Measurements from ENCODE around the gene USE1. TPM values are rescaled to one million over a fixed set of nuclear protein-coding genes. Genes with fewer than 3 reads are reported as not detected.

The USE1 gene, protein sequence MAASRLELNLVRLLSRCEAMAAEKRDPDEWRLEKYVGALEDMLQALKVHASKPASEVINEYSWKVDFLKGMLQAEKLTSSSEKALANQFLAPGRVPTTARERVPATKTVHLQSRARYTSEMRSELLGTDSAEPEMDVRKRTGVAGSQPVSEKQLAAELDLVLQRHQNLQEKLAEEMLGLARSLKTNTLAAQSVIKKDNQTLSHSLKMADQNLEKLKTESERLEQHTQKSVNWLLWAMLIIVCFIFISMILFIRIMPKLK
- total RNA-seq (ENCODE audit: low replicate concordance), result 23.8 and 27.8 TPM in 2 replicates

DNA sequence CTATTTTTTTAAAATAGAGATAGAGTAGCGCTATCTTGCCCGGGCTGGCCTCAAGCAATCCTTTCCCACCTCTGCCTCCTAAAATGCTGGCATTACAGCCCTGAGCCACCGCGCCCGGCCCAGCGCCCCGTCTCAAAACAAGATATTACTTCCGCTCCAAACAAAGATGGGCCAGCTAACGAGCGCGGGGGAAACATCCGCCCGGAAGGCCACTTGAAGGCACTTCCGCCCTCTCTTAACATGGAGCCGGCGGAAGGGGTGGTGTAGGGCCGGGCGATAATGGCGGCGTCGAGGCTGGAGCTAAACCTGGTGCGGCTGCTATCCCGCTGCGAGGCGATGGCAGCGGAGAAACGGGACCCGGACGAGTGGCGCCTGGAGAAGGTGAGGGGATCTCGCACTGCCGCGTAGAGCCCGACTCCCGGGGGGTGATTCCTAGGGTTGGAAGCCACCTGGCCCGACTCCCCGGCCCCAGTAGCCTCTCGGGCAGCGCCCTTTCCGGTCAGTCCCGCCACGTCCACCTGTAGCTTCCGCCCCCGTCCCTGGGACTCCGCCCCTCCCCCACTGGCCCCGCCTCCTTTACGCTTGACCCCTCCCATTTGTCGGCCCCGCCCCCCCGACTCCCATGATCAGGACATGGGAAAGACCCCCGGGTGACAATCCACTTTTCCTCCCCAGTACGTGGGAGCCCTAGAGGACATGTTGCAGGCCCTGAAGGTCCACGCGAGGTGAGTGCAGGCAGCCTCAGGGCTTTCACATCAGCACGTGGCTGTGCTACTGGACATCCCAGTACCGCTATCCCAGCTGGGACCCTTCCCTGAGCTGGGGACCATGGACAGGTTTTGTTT, at the start of gene USE1:
Gene USE1 (plus strand): TSS at position 231 of the 845 bp plus-strand sequence. CDS start 49 bp downstream, at position 280.
- TF ChIP-seq, protein P1, sequence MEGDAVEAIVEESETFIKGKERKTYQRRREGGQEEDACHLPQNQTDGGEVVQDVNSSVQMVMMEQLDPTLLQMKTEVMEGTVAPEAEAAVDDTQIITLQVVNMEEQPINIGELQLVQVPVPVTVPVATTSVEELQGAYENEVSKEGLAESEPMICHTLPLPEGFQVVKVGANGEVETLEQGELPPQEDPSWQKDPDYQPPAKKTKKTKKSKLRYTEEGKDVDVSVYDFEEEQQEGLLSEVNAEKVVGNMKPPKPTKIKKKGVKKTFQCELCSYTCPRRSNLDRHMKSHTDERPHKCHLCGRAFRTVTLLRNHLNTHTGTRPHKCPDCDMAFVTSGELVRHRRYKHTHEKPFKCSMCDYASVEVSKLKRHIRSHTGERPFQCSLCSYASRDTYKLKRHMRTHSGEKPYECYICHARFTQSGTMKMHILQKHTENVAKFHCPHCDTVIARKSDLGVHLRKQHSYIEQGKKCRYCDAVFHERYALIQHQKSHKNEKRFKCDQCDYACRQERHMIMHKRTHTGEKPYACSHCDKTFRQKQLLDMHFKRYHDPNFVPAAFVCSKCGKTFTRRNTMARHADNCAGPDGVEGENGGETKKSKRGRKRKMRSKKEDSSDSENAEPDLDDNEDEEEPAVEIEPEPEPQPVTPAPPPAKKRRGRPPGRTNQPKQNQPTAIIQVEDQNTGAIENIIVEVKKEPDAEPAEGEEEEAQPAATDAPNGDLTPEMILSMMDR (IDR thresholded peaks at IDR 0.05; ENCODE audit: insufficient read depth, low read length), result no peak
- DNase-seq (ENCODE audit: low read depth), result peak; percentile 89

DNA sequence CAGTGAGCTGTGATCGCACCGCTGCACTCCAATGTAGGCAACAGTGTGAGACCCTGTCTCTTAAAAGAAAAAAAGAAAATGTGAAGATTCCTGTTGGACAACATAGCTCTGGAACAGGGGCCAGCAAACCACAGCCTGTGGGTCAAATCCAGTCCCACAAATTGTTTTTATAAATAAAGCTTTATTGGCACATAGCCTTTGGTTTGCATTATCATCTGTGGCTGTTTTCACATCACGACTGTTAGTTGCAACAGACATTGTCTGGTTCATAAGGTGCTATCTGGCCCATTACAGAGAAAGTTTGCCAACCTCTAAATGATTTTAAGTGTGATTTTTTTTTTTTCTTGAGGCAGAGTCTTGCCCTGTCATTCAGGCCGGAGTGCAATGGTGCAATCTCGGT, 49.4 kb upstream of the USE1 start:
- no peak for DNase-seq (ENCODE audit: low read depth)
- TF ChIP-seq, protein P1 (IDR thresholded peaks at IDR 0.05; ENCODE audit: insufficient read depth, low read length), result no peak
- H3K4me3 ChIP-seq (ENCODE audit: low read depth, low read length), result no peak overlapping the region

More for the DNA sequence above, at the start of gene USE1:
- peak within 1 kb of the TSS; percentile 77 for H3K4me3 ChIP-seq (ENCODE audit: low read depth, low read length)

DNA sequence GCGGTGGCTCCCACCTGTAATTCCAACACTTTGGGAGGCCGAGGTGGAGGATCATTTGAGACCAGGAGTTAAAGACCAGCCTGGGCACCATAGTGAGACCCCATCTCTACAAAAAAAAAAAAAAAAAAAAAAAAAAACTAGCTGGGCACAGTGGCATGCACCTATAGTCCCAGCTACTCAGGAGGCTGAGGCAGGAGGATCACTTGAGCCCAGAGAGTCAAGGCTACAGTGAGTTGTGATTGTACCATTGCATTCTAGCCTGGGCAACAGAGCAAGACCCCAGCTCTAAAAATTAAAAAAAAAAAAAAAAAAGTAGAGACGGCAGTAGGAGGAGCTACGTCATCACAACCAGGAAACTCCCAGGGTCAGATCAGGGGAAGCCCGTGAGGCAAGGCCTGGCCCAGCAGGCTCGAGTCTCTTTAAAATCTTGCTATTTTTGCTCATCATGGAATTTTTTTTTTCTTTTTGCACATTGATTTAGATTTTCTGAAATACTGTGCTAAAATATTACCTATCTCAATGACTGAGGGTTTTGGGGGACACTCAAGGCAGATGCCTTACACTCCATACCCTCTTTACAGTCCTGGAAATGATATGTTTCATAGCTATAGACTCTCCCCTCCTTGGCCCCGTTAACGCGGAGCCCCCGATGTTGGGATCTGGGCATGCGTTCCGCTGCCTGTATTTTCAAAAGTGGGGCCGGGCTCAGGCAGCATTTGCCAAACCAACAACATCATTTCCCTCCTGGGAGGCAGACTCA, 44.4 kb upstream of the USE1 start:
- H3K4me3 ChIP-seq (ENCODE audit: low read depth, low read length), result no peak overlapping the region
- TF ChIP-seq, protein P1 (IDR thresholded peaks at IDR 0.05; ENCODE audit: insufficient read depth, low read length), result no peak
- DNase-seq (ENCODE audit: low read depth), result no peak

DNA sequence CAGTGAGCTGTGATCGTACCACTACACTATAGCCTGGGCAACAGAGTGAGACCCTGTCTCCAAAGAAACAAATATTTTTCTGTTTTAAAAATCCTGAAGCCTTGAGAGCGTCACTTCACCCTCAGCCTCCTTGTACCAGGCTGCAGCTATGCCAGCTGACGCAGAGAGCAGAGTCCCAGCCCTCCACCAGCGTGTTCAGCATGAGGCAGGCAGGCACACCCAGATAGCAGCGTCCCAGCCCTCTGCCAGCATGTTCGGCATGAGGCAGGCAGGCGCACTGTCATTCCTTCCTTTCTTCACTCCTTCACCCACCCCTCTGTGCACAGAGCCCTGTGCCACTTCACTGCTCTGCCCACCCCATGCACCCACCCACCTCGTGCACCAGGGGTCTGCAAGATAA, 43.3 kb upstream of the USE1 start:
- H3K4me3 ChIP-seq (ENCODE audit: low read depth, low read length), result no peak overlapping the region
- no peak for DNase-seq (ENCODE audit: low read depth)
- TF ChIP-seq, protein P1 (IDR thresholded peaks at IDR 0.05; ENCODE audit: insufficient read depth, low read length), result no peak

DNA sequence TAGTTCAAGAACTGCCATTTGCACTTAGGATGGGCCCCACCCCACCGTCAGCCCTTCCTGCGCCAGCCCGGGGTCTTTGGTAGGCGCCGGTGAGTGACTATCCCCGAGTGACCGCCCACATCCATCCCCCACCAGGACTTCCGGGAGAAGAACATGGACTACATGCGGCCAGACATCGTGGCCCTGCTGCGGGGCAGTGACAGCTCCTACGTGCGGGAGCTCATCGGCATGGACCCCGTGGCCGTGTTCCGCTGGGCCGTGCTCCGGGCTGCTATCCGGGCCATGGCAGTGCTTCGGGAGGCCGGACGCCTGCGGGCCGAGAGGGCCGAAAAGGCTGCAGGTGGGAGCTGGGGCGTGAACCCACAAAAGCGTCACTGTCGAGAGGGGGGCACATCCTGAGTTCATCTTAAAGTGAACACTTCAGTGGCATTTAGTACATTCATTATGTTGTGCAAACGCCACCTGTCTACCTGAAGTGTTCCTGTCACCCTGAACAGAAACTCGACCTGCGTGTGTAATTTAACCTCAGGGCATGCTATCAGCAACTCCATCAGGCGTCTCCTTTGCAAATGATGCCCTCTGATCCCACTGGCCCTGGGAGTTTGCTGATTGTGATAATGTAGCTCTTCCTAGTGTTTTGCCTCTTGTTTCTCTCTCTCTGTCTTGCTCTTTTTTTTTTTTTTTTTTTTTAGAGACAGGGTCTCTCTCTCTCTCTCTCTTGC, 42.4 kb upstream of the USE1 start:
- no peak for DNase-seq (ENCODE audit: low read depth)
- no peak overlapping the region for H3K4me3 ChIP-seq (ENCODE audit: low read depth, low read length)
- TF ChIP-seq, protein P1 (IDR thresholded peaks at IDR 0.05; ENCODE audit: insufficient read depth, low read length), result no peak

DNA sequence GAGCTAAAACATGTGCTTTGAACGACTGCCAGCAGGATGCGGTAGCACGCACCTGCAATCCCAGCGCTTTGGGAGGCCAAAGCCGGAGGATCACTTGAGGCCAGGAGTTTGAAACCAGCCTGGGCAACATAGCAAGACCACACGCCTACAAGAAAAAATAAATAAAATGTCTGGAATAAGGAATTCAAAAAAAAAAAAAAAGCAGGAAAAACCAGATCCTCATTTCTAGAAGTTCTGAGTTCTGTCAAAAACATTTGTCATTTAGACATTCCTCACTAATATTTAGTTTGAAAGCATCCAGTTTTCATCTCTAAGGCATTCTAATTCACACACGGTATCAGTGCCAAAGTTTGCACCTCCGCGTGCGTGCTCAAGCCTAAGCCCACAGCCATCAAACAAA, 36.9 kb upstream of the USE1 start:
- TF ChIP-seq, protein P1 (IDR thresholded peaks at IDR 0.05; ENCODE audit: insufficient read depth, low read length), result no peak
- no peak overlapping the region for H3K4me3 ChIP-seq (ENCODE audit: low read depth, low read length)

More for the DNA sequence above, 36.9 kb upstream of the USE1 start:
- DNase-seq (ENCODE audit: low read depth), result no peak

Measured in fibroblast of the aortic adventitia (primary cell).